ENCODE measurements around the gene ATP5F1D. TPM values are rescaled to one million over a fixed set of nuclear protein-coding genes. Genes with fewer than 3 reads are reported as not detected.

Gene ATP5F1D
- total RNA-seq, 4 donors from 2014 or later: 47.9 to 118 (median 66.1) TPM

DNA sequence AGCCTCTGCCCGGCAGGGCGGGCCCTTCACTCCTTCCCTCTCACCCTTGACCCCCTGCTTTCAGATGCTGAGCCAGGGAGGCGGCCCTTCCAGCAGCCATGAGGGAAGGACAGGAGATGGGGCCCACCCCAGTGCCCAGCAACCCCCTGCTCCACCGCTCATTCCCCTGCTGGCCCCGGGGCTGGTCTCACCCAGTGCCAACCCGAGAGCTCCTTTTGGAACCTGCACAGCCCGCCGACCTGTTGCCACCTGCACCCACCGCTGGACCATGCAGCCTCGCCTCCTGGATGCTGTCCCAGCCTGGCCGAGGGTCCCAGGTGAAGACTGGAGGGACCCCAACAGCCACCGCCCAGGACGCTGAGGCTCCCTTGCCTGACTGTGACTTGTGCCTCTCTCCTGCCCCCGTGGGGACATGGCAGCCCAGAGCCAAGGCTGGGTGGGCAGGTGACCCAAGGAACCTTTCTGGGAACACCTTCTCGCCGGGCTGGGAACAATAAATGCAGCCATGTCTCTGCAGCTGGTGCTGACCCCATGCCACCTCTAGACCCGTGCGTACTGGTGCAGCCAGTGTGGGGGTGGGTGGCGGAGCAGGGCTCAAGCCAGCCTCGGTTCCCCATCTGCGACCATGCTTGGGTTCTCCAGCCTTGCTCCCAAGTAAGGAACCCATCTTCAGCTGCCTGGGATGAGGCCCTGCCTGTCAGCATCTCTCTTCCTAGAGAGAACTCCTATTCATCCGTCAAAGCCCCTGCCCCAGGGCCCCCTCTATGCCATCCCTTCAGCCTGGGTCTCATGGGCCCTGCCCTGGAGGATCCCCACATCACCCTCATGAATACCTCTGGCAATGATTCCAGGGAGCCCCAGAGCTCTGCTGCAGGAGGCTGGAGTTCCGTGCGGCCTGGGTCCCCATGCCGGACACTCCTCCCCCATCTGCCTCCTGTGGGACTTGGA, 37.4 kb downstream of the ATP5F1D start:
- TF ChIP-seq CTCF (IDR thresholded peaks at IDR 0.05; ENCODE audit: low read depth): no peak

GRCh38 chr19:1279782-1280341, 38.3 kb downstream of the ATP5F1D start:
- no peak for TF ChIP-seq CTCF (IDR thresholded peaks at IDR 0.05; ENCODE audit: low read depth)

- TF ChIP-seq CTCF (IDR thresholded peaks at IDR 0.05; ENCODE audit: low read depth): no peak
Measured at GRCh38 chr19:1280636-1281568, 39.4 kb downstream of the ATP5F1D start.

GRCh38 chr19:1281569-1282287, 40.2 kb downstream of the ATP5F1D start:
- no peak for TF ChIP-seq CTCF (IDR thresholded peaks at IDR 0.05; ENCODE audit: low read depth)

- TF ChIP-seq CTCF (IDR thresholded peaks at IDR 0.05; ENCODE audit: low read depth): no peak
Measured at GRCh38 chr19:1282588-1283206, 41.1 kb downstream of the ATP5F1D start.

GRCh38 chr19:1283207-1283916, 41.8 kb downstream of the ATP5F1D start:
- no peak for TF ChIP-seq CTCF (IDR thresholded peaks at IDR 0.05; ENCODE audit: low read depth)
